ENCODE measurements around the gene TDRD3.
A peak's percentile ranks its signal among the peaks of the same experiment; 100 is the strongest.

The TDRD3 gene

DNA sequence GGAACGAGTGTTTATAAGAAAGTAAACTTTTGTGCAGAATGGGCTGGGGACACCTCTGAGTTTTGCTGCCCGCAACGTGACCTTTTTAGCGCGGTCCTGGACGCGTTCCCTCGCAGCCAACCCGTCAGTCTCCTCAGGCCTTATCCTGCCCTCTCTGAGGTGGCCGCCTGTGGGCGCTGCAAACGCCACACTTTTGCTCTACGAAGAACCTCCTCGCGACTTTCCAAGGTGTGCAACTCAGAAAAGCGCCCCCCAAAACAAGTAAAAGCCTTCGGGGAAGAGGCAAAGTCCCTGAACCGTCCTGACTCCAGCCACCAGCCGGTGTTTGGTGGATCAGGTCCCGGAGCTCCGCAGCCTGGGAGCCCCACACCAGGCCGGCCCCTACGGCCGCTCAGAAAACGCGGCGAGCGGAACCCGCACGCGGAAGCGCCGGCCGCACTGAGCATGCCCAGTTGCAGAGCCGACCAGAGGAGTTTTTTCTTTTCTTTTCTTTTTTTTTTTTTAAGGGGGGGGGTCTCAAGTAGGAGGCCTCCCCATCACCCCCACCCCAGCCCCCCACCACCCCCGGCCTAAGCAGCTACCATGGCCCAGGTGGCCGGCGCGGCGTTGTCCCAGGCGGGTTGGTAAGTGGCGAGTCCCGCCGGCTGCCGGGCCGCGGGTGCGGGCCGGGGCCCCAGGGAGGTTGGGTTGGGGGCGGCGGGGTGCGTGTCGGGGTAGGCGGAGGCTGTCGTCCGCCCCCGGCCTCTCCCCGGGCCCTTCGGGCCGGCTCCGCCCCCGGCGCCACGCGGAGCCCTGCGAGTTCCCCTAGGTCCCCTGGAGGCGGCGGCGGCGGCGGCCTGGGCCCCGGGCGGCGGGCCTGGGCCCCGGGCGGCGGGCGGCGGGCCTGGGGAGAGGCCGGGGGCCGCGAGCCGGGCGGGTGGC is at the start of gene TDRD3:
Gene TDRD3, plus strand, starts transcription at position 438 of the 921 bp plus-strand sequence. Its CDS starts 145 bp downstream, at position 583.
- H3K9me3 ChIP-seq (ENCODE audit: control insufficient read depth, low read length) = no peaks in the 10 kb centered on the region
- no peaks in the 10 kb centered on the region for H3K27me3 ChIP-seq (replicated peaks; ENCODE audit: control insufficient read depth, insufficient read depth, low read length)
- H3K9ac ChIP-seq (ENCODE audit: low read length) = peak within 1 kb of the TSS; percentile 97
- DNase-seq (ENCODE audit: low read depth) = peak; percentile 92
- no peaks in the 10 kb centered on the region for H3K36me3 ChIP-seq (ENCODE audit: control insufficient read depth, insufficient read depth, low read length, severe bottlenecking)
- H3K4me1 ChIP-seq (ENCODE audit: control insufficient read depth, insufficient read depth, low read length) = peaks cover 18% of the 10 kb centered on the region
- H3K4me3 ChIP-seq (ENCODE audit: low read length) = peak within 1 kb of the TSS; percentile 94

- Histone ChIP-seq H3K36me3 (ENCODE audit: control insufficient read depth, insufficient read depth, low read length, severe bottlenecking) (no peaks in the 10 kb centered on the region), H3K4me3 (ENCODE audit: low read length) (no peak overlapping the region), H3K4me1 (ENCODE audit: control insufficient read depth, insufficient read depth, low read length) (peaks cover 10% of the 10 kb centered on the region), H3K27me3 (replicated peaks; ENCODE audit: control insufficient read depth, insufficient read depth, low read length) (peaks cover 41% of the 10 kb centered on the region), H3K9ac (ENCODE audit: low read length) (no peak overlapping the region), H3K9me3 (ENCODE audit: control insufficient read depth, low read length) (peaks cover under 1% of the 10 kb centered on the region)
- DNase-seq (ENCODE audit: low read depth) = no peak
Observed at GRCh38 chr13:60347690-60348089, 49.3 kb upstream of the TDRD3 start.

DNA sequence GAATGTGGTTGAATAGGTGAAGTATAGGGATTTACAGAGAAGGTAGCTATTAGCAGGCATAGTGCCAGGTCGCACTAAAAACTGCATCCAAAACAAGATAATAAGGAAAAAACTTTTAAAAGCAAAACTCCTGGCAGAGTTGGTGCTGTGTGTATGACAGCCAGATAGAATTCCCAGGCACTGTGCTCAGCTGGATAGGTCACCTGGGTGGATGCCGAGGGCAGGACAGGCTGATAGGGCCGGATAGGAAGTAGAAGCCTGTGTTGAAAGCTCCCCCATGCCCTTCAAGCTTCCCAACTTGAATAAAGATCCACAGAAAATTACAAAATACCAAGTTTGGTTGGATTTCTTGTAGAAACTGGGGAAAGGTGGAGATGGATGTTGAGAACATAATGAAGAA is 48.9 kb upstream of the TDRD3 start:
- H3K4me3 ChIP-seq (ENCODE audit: low read length) = no peak overlapping the region
- peaks cover 10% of the 10 kb centered on the region for H3K4me1 ChIP-seq (ENCODE audit: control insufficient read depth, insufficient read depth, low read length)
- H3K27me3 ChIP-seq (replicated peaks; ENCODE audit: control insufficient read depth, insufficient read depth, low read length) = peaks cover 37% of the 10 kb centered on the region
- no peak overlapping the region for H3K9ac ChIP-seq (ENCODE audit: low read length)
- peaks cover 4% of the 10 kb centered on the region for H3K9me3 ChIP-seq (ENCODE audit: control insufficient read depth, low read length)
- DNase-seq (ENCODE audit: low read depth) = no peak
- no peaks in the 10 kb centered on the region for H3K36me3 ChIP-seq (ENCODE audit: control insufficient read depth, insufficient read depth, low read length, severe bottlenecking)

GRCh38 chr13:60351326-60351725 is 45.7 kb upstream of the TDRD3 start:
- no peak overlapping the region for H3K9ac ChIP-seq (ENCODE audit: low read length)
- no peak overlapping the region for H3K4me3 ChIP-seq (ENCODE audit: low read length)
- peaks cover 21% of the 10 kb centered on the region for H3K27me3 ChIP-seq (replicated peaks; ENCODE audit: control insufficient read depth, insufficient read depth, low read length)
- H3K4me1 ChIP-seq (ENCODE audit: control insufficient read depth, insufficient read depth, low read length) = peaks cover 10% of the 10 kb centered on the region
- peak; percentile 87 for DNase-seq (ENCODE audit: low read depth)
- no peaks in the 10 kb centered on the region for H3K36me3 ChIP-seq (ENCODE audit: control insufficient read depth, insufficient read depth, low read length, severe bottlenecking)
- peaks cover 4% of the 10 kb centered on the region for H3K9me3 ChIP-seq (ENCODE audit: control insufficient read depth, low read length)

DNA sequence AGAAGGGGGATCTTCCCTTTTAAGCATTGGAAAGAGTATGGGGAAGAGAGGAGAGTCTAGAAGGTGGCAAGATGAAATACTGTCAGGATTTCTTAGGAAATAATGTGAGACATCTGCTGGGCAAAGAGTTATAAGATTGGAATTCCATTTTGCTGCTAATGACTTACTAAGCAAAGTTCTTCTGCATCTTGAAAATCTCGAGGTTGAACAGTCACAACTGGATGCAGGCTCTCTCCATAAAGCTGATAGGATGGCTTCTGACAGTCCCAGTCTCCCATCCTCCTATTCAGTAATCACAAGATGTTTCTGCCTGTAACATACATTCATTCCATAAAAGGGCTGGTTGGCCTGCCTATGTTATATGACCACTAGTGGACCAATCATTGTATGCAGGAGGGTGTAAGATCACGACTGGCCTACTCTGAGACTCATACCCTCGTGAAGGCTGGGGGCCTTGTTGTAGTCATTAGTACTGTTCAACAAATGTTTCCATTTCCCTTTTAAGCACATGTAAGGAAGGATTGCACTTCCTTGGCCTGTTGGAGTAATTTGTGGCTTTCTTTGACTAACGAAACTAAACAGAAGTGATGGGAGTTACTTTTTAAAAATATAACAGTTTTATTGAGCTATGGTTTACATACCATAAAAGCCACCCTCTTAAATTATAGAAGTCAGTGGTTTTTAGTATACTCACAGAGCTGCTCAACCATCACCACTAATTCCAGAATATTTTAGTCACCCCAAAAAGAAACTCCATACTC is 45.0 kb upstream of the TDRD3 start:
- H3K9ac ChIP-seq (ENCODE audit: low read length) = no peak overlapping the region
- peaks cover 21% of the 10 kb centered on the region for H3K27me3 ChIP-seq (replicated peaks; ENCODE audit: control insufficient read depth, insufficient read depth, low read length)
- peak; percentile 14 for DNase-seq (ENCODE audit: low read depth)
- no peaks in the 10 kb centered on the region for H3K36me3 ChIP-seq (ENCODE audit: control insufficient read depth, insufficient read depth, low read length, severe bottlenecking)
- no peak overlapping the region for H3K4me3 ChIP-seq (ENCODE audit: low read length)
- H3K4me1 ChIP-seq (ENCODE audit: control insufficient read depth, insufficient read depth, low read length) = peaks cover 10% of the 10 kb centered on the region
- H3K9me3 ChIP-seq (ENCODE audit: control insufficient read depth, low read length) = peaks cover 4% of the 10 kb centered on the region

GRCh38 chr13:60352644-60353043 is 44.4 kb upstream of the TDRD3 start:
- peaks cover 4% of the 10 kb centered on the region for H3K9me3 ChIP-seq (ENCODE audit: control insufficient read depth, low read length)
- H3K4me3 ChIP-seq (ENCODE audit: low read length) = no peak overlapping the region
- H3K36me3 ChIP-seq (ENCODE audit: control insufficient read depth, insufficient read depth, low read length, severe bottlenecking) = no peaks in the 10 kb centered on the region
- H3K9ac ChIP-seq (ENCODE audit: low read length) = no peak overlapping the region
- peaks cover 10% of the 10 kb centered on the region for H3K4me1 ChIP-seq (ENCODE audit: control insufficient read depth, insufficient read depth, low read length)
- peaks cover 20% of the 10 kb centered on the region for H3K27me3 ChIP-seq (replicated peaks; ENCODE audit: control insufficient read depth, insufficient read depth, low read length)
- no peak for DNase-seq (ENCODE audit: low read depth)

GRCh38 chr13:60355056-60355455 is 42.0 kb upstream of the TDRD3 start:
- no peaks in the 10 kb centered on the region for H3K27me3 ChIP-seq (replicated peaks; ENCODE audit: control insufficient read depth, insufficient read depth, low read length)
- H3K4me1 ChIP-seq (ENCODE audit: control insufficient read depth, insufficient read depth, low read length) = peaks cover 10% of the 10 kb centered on the region
- no peaks in the 10 kb centered on the region for H3K36me3 ChIP-seq (ENCODE audit: control insufficient read depth, insufficient read depth, low read length, severe bottlenecking)
- no peak overlapping the region for H3K9ac ChIP-seq (ENCODE audit: low read length)
- no peak overlapping the region for H3K4me3 ChIP-seq (ENCODE audit: low read length)
- DNase-seq (ENCODE audit: low read depth) = no peak
- H3K9me3 ChIP-seq (ENCODE audit: control insufficient read depth, low read length) = peaks cover 4% of the 10 kb centered on the region

DNA sequence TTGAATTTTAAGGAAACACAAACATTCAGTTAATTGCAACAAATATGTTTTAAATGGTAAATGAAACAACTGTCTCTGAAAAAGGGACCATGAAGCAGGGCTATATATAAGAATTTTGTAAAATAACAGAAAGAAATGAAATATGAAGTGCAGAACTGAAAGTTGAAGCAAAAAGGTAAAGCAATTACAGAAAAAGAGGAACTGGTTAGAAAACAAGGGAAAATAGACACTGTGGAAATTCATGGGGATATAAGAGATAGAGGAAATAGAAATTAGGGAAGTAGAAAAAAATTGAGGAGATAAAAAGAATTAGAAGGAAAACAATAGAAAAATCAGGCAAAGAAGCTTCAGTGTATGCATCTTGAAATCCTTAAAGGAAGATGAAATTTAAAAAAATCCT is 40.0 kb upstream of the TDRD3 start:
- Histone ChIP-seq H3K27me3 (replicated peaks; ENCODE audit: control insufficient read depth, insufficient read depth, low read length) (no peaks in the 10 kb centered on the region), H3K4me3 (ENCODE audit: low read length) (no peak overlapping the region), H3K4me1 (ENCODE audit: control insufficient read depth, insufficient read depth, low read length) (no peaks in the 10 kb centered on the region), H3K9ac (ENCODE audit: low read length) (no peak overlapping the region), H3K36me3 (ENCODE audit: control insufficient read depth, insufficient read depth, low read length, severe bottlenecking) (no peaks in the 10 kb centered on the region), H3K9me3 (ENCODE audit: control insufficient read depth, low read length) (peaks cover 4% of the 10 kb centered on the region)
- DNase-seq (ENCODE audit: low read depth) = no peak

GRCh38 chr13:60358453-60358852 is 38.6 kb upstream of the TDRD3 start:
- Histone ChIP-seq H3K27me3 (replicated peaks; ENCODE audit: control insufficient read depth, insufficient read depth, low read length) (no peaks in the 10 kb centered on the region), H3K9ac (ENCODE audit: low read length) (no peak overlapping the region), H3K4me1 (ENCODE audit: control insufficient read depth, insufficient read depth, low read length) (no peaks in the 10 kb centered on the region), H3K9me3 (ENCODE audit: control insufficient read depth, low read length) (no peaks in the 10 kb centered on the region), H3K4me3 (ENCODE audit: low read length) (no peak overlapping the region), H3K36me3 (ENCODE audit: control insufficient read depth, insufficient read depth, low read length, severe bottlenecking) (no peaks in the 10 kb centered on the region)
- no peak for DNase-seq (ENCODE audit: low read depth)

GRCh38 chr13:60363288-60363687 is 33.7 kb upstream of the TDRD3 start:
- Histone ChIP-seq H3K9me3 (ENCODE audit: control insufficient read depth, low read length) (no peaks in the 10 kb centered on the region), H3K9ac (ENCODE audit: low read length) (no peak overlapping the region), H3K36me3 (ENCODE audit: control insufficient read depth, insufficient read depth, low read length, severe bottlenecking) (no peaks in the 10 kb centered on the region), H3K27me3 (replicated peaks; ENCODE audit: control insufficient read depth, insufficient read depth, low read length) (no peaks in the 10 kb centered on the region), H3K4me3 (ENCODE audit: low read length) (no peak overlapping the region), H3K4me1 (ENCODE audit: control insufficient read depth, insufficient read depth, low read length) (no peaks in the 10 kb centered on the region)
- no peak for DNase-seq (ENCODE audit: low read depth)

- H3K27me3 ChIP-seq (replicated peaks; ENCODE audit: control insufficient read depth, insufficient read depth, low read length) = no peaks in the 10 kb centered on the region
- peak; percentile 7 for DNase-seq (ENCODE audit: low read depth)
- no peaks in the 10 kb centered on the region for H3K9me3 ChIP-seq (ENCODE audit: control insufficient read depth, low read length)
- no peak overlapping the region for H3K9ac ChIP-seq (ENCODE audit: low read length)
- H3K4me3 ChIP-seq (ENCODE audit: low read length) = no peak overlapping the region
- H3K36me3 ChIP-seq (ENCODE audit: control insufficient read depth, insufficient read depth, low read length, severe bottlenecking) = no peaks in the 10 kb centered on the region
- H3K4me1 ChIP-seq (ENCODE audit: control insufficient read depth, insufficient read depth, low read length) = no peaks in the 10 kb centered on the region
Observed at GRCh38 chr13:60369242-60369641, 27.8 kb upstream of the TDRD3 start.
